Mammary epithelial cell (primary cell): Measurements from ENCODE around the gene TM2D3.

Source experiments
- CTCF ChIP-seq, 2 donors: IDR thresholded peaks in 1 of 2; conservative IDR thresholded peaks in 1 of 2; 2 replicates each; pipeline ENCODE4 v1.5.1; 2011 to 2012; ENCODE audit warnings: inconsistent platforms in 2 of 2, low read length in 2 of 2, mild to moderate bottlenecking in 2 of 2, control low read depth in 1 of 2, low read depth in 1 of 2; ENCODE audit not compliant: insufficient read depth in 1 of 2; ENCODE audit errors: extremely low read depth in 1 of 2
- EZH2 ChIP-seq: IDR thresholded peaks from 2 replicates; pipeline ENCODE4 v1.6.1; 2012; ENCODE audit warnings: low read length, inconsistent platforms, borderline replicate concordance

- no peak for TF ChIP-seq CTCF (conservative IDR thresholded peaks at IDR 0.05 in 1 of 2, IDR thresholded peaks at IDR 0.05 in 1 of 2; ENCODE audit: extremely low read depth in 1 of 2, insufficient read depth in 1 of 2, low read depth in 1 of 2, low read length in 2 of 2)
- no peak for TF ChIP-seq EZH2
Measured at GRCh38 chr15:101641894-101642293, 10.3 kb downstream of the TM2D3 start.
